HepG2 (cell line): Measurements from ENCODE around the gene DNAJC1. TPM values are rescaled to one million over a fixed set of nuclear protein-coding genes. Genes with fewer than 3 reads are reported as not detected.

ENCODE experiments used
- FOSL1 ChIP-seq: sonication (generic); formaldehyde crosslinking; IDR thresholded peaks from 2 replicates; pipeline ENCODE4 v1.9.0; 2021; ENCODE audit warnings: missing genetic modification reagents, borderline replicate concordance
- SNAPC4 ChIP-seq: sonication (generic); formaldehyde crosslinking; IDR thresholded peaks from 2 replicates; pipeline ENCODE4 v1.4.0; 2020; ENCODE audit warnings: mild to moderate bottlenecking, missing genetic modification reagents
- TFE3 ChIP-seq: IDR thresholded peaks from 2 replicates; pipeline ENCODE4 v1.6.1; 2016
- TIGD3 ChIP-seq: sonication (generic); formaldehyde crosslinking; IDR thresholded peaks from 2 replicates; pipeline ENCODE4 v1.5.1; 2020; ENCODE audit warnings: mild to moderate bottlenecking, missing genetic modification reagents, borderline replicate concordance
- ZBTB4 ChIP-seq: sonication (generic); formaldehyde crosslinking; IDR thresholded peaks from 2 replicates; pipeline ENCODE4 v1.4.0; 2020; ENCODE audit warnings: missing genetic modification reagents, mild to moderate bottlenecking, borderline replicate concordance
- ZNF281 ChIP-seq: sonication (generic); formaldehyde crosslinking; IDR thresholded peaks from 2 replicates; pipeline ENCODE4 v1.4.0; 2020; ENCODE audit warnings: missing genetic modification reagents, borderline replicate concordance
- ZNF432 ChIP-seq: sonication (generic); formaldehyde crosslinking; IDR thresholded peaks from 2 replicates; pipeline ENCODE4 v1.5.0; 2020; ENCODE audit warnings: missing genetic modification reagents, mild to moderate bottlenecking, borderline replicate concordance
- ZNF512B ChIP-seq: sonication (generic); formaldehyde crosslinking; IDR thresholded peaks from 2 replicates; pipeline ENCODE4 v1.5.1; 2020; ENCODE audit warnings: missing genetic modification reagents, mild to moderate bottlenecking, borderline replicate concordance
- ZNF747 ChIP-seq: sonication (generic); formaldehyde crosslinking; IDR thresholded peaks from 2 replicates; pipeline ENCODE4 v1.8.1; 2023; ENCODE audit warnings: missing genetic modification reagents, mild to moderate bottlenecking, borderline replicate concordance
- polyA plus RNA-seq, 8 experiments: library from polyadenylated mRNA; depleted of rRNA in 3 of 8; stranded (reverse) in 7 of 8; unstranded in 1 of 8; fragments of >200 nt; fragmentation: Illumina TruSeq in 4 of 8; extraction: Trizol in 4 of 8; gene quantifications; 2 replicates each; pipeline versions ENCODE4 v1.2.1 to v1.2.3, GENCODE V29; 2011 to 2016; ENCODE audit warnings: low read depth in 4 of 8, missing spikeins in 1 of 8, mixed read lengths in 1 of 8; ENCODE audit not compliant: insufficient read depth in 1 of 8
- total RNA-seq, 5 experiments: library from RNA; depleted of rRNA; stranded (reverse); fragments of >200 nt; fragmentation: Illumina TruSeq; extraction: Trizol; gene quantifications; 2 replicates each; pipeline ENCODE4 v1.2.3, GENCODE V29; 2016; ENCODE audit warnings: low read depth in 1 of 5

DNAJC1 gene
- total and polyA plus RNA-seq, 2 of the 13 experiments (the other 11 are each of a cell fraction or from before 2014, with no cell fraction given) = 9.9 to 16.6 TPM

GRCh38 chr10:21724687-21725367, 278.7 kb downstream of the DNAJC1 start (continued):
- TF ChIP-seq ZBTB4 (no peak), ZNF281 (no peak), TIGD3 (CRISPR knock-in tag) (no peak), ZNF512B (CRISPR knock-in tag) (no peak), ZNF432 (no peak), ZNF747 (no peak), FOSL1 (CRISPR knock-in tag) (no peak), TFE3 (CRISPR knock-in tag) (no peak), SNAPC4 (CRISPR knock-in tag) (no peak)
